Spinal cord (tissue), 10 donors: ENCODE results near the gene ENC1. TPM values are rescaled to one million over a fixed set of nuclear protein-coding genes. Genes with fewer than 3 reads are reported as not detected.

Experiments used
- DNase-seq, 6 donors: peaks; one replicate each; pipeline versions ENCODE4 v3.0.0 to v3.0.0-alpha.2; 2013 to 2015; ENCODE audit warnings: low spot score in 6 of 6, low read depth in 4 of 6
- H3K27ac ChIP-seq: one replicate; pipeline ENCODE4 v1.5.1; 2013; ENCODE audit warnings: low read depth, low read length, control low read depth
- H3K27me3 ChIP-seq: one replicate; pipeline ENCODE4 v1.6.1; 2013; ENCODE audit warnings: low read length; ENCODE audit not compliant: control insufficient read depth, insufficient read depth
- H3K36me3 ChIP-seq: one replicate; pipeline ENCODE4 v1.6.1; 2013; ENCODE audit warnings: low read length; ENCODE audit not compliant: control insufficient read depth, insufficient read depth
- H3K4me1 ChIP-seq: one replicate; pipeline ENCODE4 v1.6.1; 2013; ENCODE audit warnings: low read length; ENCODE audit not compliant: control insufficient read depth, insufficient read depth
- H3K4me3 ChIP-seq: one replicate; pipeline ENCODE4 v1.5.1; 2013; ENCODE audit warnings: low read depth, low read length, control low read depth
- H3K9me3 ChIP-seq: one replicate; pipeline ENCODE4 v1.6.1; 2013; ENCODE audit warnings: low read length; ENCODE audit not compliant: control insufficient read depth, insufficient read depth
- WGBS: methylation state at CpG from one replicate; pipeline ENCODE4 v1.1.5; 2013; ENCODE audit warnings: missing lambda C conversion rate; ENCODE audit not compliant: insufficient coverage; 5-methylcytosine and 5-hydroxymethylcytosine counted together
- polyA plus RNA-seq, 2 donors: library from polyadenylated mRNA; unstranded; fragments of 120-200 nt; gene quantifications; one replicate each; pipeline ENCODE4 v1.2.1, GENCODE V29; 2013; ENCODE audit not compliant: insufficient read length in 2 of 2
- total RNA-seq, 2 donors: library from RNA; depleted of rRNA in 1 of 2; stranded (reverse); fragments of 120-200 nt in 1 of 2; fragments of >200 nt in 1 of 2; gene quantifications; one replicate each; pipeline versions ENCODE4 v1.2.3 to v1.2.4, GENCODE V29; 2013 to 2014
- donor health status: healthy.

The ENC1 gene
- total and polyA plus RNA-seq, 4 donors, result 99.6 to 314 (median 257) TPM

- no peaks in the 10 kb centered on the region for H3K4me1 ChIP-seq
- H3K36me3 ChIP-seq, result no peaks in the 10 kb centered on the region
- no peaks in the 10 kb centered on the region for H3K9me3 ChIP-seq
- H3K27ac ChIP-seq, result no peak overlapping the region
- H3K27me3 ChIP-seq, result no peaks in the 10 kb centered on the region
- no CpG with 5 or more reads among the region's 1 CpG for WGBS
- no peak overlapping the region for H3K4me3 ChIP-seq
- no peak for DNase-seq
Measured at GRCh38 chr5:74660140-74660539, 19.6 kb upstream of the ENC1 start.

GRCh38 chr5:74659172-74659571 lies 18.6 kb upstream of the ENC1 start:
- Histone ChIP-seq H3K27ac (no peak overlapping the region), H3K9me3 (no peaks in the 10 kb centered on the region), H3K36me3 (no peaks in the 10 kb centered on the region), H3K27me3 (no peaks in the 10 kb centered on the region), H3K4me1 (no peaks in the 10 kb centered on the region), H3K4me3 (no peak overlapping the region)
- DNase-seq, result no peak
- 95% methylated on average over 3 of the region's 3 CpGs for WGBS

- DNase-seq, result no peak
- 57% methylated on average over 1 of the region's 2 CpGs for WGBS
- no peaks in the 10 kb centered on the region for H3K27me3 ChIP-seq
- H3K4me1 ChIP-seq, result no peaks in the 10 kb centered on the region
- no peaks in the 10 kb centered on the region for H3K36me3 ChIP-seq
- H3K4me3 ChIP-seq, result no peak overlapping the region
- H3K9me3 ChIP-seq, result no peaks in the 10 kb centered on the region
- no peak overlapping the region for H3K27ac ChIP-seq
Measured at GRCh38 chr5:74657165-74657564, 16.6 kb upstream of the ENC1 start.

GRCh38 chr5:74655716-74656115 lies 15.2 kb upstream of the ENC1 start:
- Histone ChIP-seq H3K36me3 (no peaks in the 10 kb centered on the region), H3K27ac (no peak overlapping the region), H3K4me1 (no peaks in the 10 kb centered on the region), H3K27me3 (no peaks in the 10 kb centered on the region), H3K9me3 (no peaks in the 10 kb centered on the region), H3K4me3 (no peak overlapping the region)
- DNase-seq, result no peak

- no peaks in the 10 kb centered on the region for H3K9me3 ChIP-seq
- no peak overlapping the region for H3K4me3 ChIP-seq
- DNase-seq, result no peak
- no peaks in the 10 kb centered on the region for H3K36me3 ChIP-seq
- H3K4me1 ChIP-seq, result no peaks in the 10 kb centered on the region
- H3K27ac ChIP-seq, result no peak overlapping the region
- 80% methylated on average over 1 of the region's 6 CpGs for WGBS
- no peaks in the 10 kb centered on the region for H3K27me3 ChIP-seq
Measured at GRCh38 chr5:74655206-74655605, 14.7 kb upstream of the ENC1 start.

GRCh38 chr5:74653991-74654390 lies 13.5 kb upstream of the ENC1 start:
- H3K27ac ChIP-seq, result no peak overlapping the region
- H3K27me3 ChIP-seq, result no peaks in the 10 kb centered on the region
- peaks cover 2% of the 10 kb centered on the region for H3K4me1 ChIP-seq
- H3K36me3 ChIP-seq, result no peaks in the 10 kb centered on the region
- no peaks in the 10 kb centered on the region for H3K9me3 ChIP-seq
- WGBS, result 91% methylated on average over 5 of the region's 5 CpGs
- no peak overlapping the region for H3K4me3 ChIP-seq
- no peak for DNase-seq

GRCh38 chr5:74652576-74652975 lies 12.0 kb upstream of the ENC1 start:
- no peaks in the 10 kb centered on the region for H3K27me3 ChIP-seq
- 100% methylated on average over 1 of the region's 3 CpGs for WGBS
- peaks cover 4% of the 10 kb centered on the region for H3K4me1 ChIP-seq
- H3K36me3 ChIP-seq, result no peaks in the 10 kb centered on the region
- H3K27ac ChIP-seq, result no peak overlapping the region
- no peak for DNase-seq
- no peak overlapping the region for H3K4me3 ChIP-seq
- H3K9me3 ChIP-seq, result no peaks in the 10 kb centered on the region

- no CpG with 5 or more reads among the region's 3 CpGs for WGBS
Measured at GRCh38 chr5:74651710-74652109, 11.2 kb upstream of the ENC1 start.

GRCh38 chr5:74649421-74649973 lies 9.0 kb upstream of the ENC1 start:
- no peak for DNase-seq
- no peaks in the 10 kb centered on the region for H3K27me3 ChIP-seq
- H3K9me3 ChIP-seq, result no peaks in the 10 kb centered on the region
- WGBS, result 0% methylated on average over 1 of the region's 1 CpG
- H3K4me3 ChIP-seq, result no peak overlapping the region
- no peaks in the 10 kb centered on the region for H3K36me3 ChIP-seq
- no peak overlapping the region for H3K27ac ChIP-seq
- peaks cover 9% of the 10 kb centered on the region for H3K4me1 ChIP-seq

More at GRCh38 chr5:74651710-74652109, 11.2 kb upstream of the ENC1 start:
- H3K4me3 ChIP-seq, result no peak overlapping the region
- no peaks in the 10 kb centered on the region for H3K27me3 ChIP-seq
- no peaks in the 10 kb centered on the region for H3K9me3 ChIP-seq
- H3K36me3 ChIP-seq, result no peaks in the 10 kb centered on the region
- no peak overlapping the region for H3K27ac ChIP-seq
- H3K4me1 ChIP-seq, result peaks cover 4% of the 10 kb centered on the region
- peak in 1 of 6 donors; percentile 61 for DNase-seq

- H3K4me1 ChIP-seq, result peaks cover 9% of the 10 kb centered on the region
- WGBS, result 9% methylated on average over 4 of the region's 6 CpGs
Measured at GRCh38 chr5:74648835-74649293, 8.3 kb upstream of the ENC1 start.

More at GRCh38 chr5:74648835-74649293, 8.3 kb upstream of the ENC1 start:
- Histone ChIP-seq H3K36me3 (no peaks in the 10 kb centered on the region), H3K27ac (no peak overlapping the region), H3K9me3 (no peaks in the 10 kb centered on the region), H3K4me3 (no peak overlapping the region), H3K27me3 (no peaks in the 10 kb centered on the region)
- peak in 3 of 6 donors; percentile 74 to 95 (median 91) for DNase-seq
